Liver (tissue), 9 donors: ENCODE data around the gene MYLK2. TPM values are rescaled to one million over a fixed set of nuclear protein-coding genes. Genes with fewer than 3 reads are reported as not detected.

Experiments used
- DNase-seq: peaks from one replicate; pipeline ENCODE4 v3.0.0-alpha.2; 2017; ENCODE audit warnings: low spot score
- H3K27ac ChIP-seq, 2 donors: one replicate each; pipeline ENCODE4 v1.7.0; 2013; ENCODE audit warnings: inconsistent platforms in 2 of 2, low read length in 2 of 2, control low read depth in 1 of 2, low read depth in 1 of 2, mild to moderate bottlenecking in 1 of 2
- H3K27me3 ChIP-seq, 4 donors: one replicate each; pipeline versions ENCODE4 v1.6.1 to v1.7.0; 2013; ENCODE audit warnings: low read length in 3 of 4, inconsistent platforms in 1 of 4, mild to moderate bottlenecking in 1 of 4, moderate library complexity in 1 of 4; ENCODE audit not compliant: control insufficient read depth in 4 of 4, insufficient read depth in 4 of 4
- H3K36me3 ChIP-seq, 4 donors: one replicate each; pipeline versions ENCODE4 v1.6.1 to v1.7.0; 2013; ENCODE audit warnings: low read length in 3 of 4, mild to moderate bottlenecking in 3 of 4, low read depth in 1 of 4, moderate library complexity in 1 of 4; ENCODE audit not compliant: control insufficient read depth in 4 of 4, insufficient read depth in 3 of 4
- H3K4me1 ChIP-seq, 4 donors: one replicate each; pipeline versions ENCODE4 v1.6.1 to v1.7.0; 2013; ENCODE audit warnings: low read length in 3 of 4, mild to moderate bottlenecking in 3 of 4, moderate library complexity in 1 of 4; ENCODE audit not compliant: control insufficient read depth in 4 of 4, insufficient read depth in 4 of 4
- H3K4me3 ChIP-seq, 3 donors: one replicate each; pipeline versions ENCODE4 v1.6.1 to v1.7.0; 2013; ENCODE audit warnings: low read length in 3 of 3, control low read depth in 1 of 3, low read depth in 1 of 3, mild to moderate bottlenecking in 1 of 3
- H3K9ac ChIP-seq, 2 donors: one replicate each; pipeline ENCODE4 v1.7.0; 2013; ENCODE audit warnings: low read length in 2 of 2, mild to moderate bottlenecking in 2 of 2, moderate library complexity in 2 of 2, control low read depth in 1 of 2, low read depth in 1 of 2
- H3K9me3 ChIP-seq, 4 donors: one replicate each; pipeline versions ENCODE4 v1.6.1 to v1.7.0; 2013; ENCODE audit warnings: low read length in 3 of 4; ENCODE audit not compliant: control insufficient read depth in 4 of 4
- ATF3 ChIP-seq: IDR thresholded peaks from 2 replicates; pipeline ENCODE4 v1.6.1; 2016; ENCODE audit warnings: antibody characterized with exemption
- CTCF ChIP-seq: fragments of 150-350 bp; IDR thresholded peaks from 2 replicates; pipeline ENCODE4 v1.5.1; 2017; ENCODE audit warnings: improper control_type of control experiment, low read depth, low read length; ENCODE audit not compliant: missing input control
- FOXA1 ChIP-seq: IDR thresholded peaks from 2 replicates; pipeline ENCODE4 v1.6.1; 2016; ENCODE audit warnings: antibody characterized with exemption
- FOXA2 ChIP-seq: IDR thresholded peaks from 2 replicates; pipeline ENCODE4 v1.6.1; 2016; ENCODE audit warnings: antibody characterized with exemption
- GABPA ChIP-seq, 2 donors: IDR thresholded peaks in 1 of 2; conservative IDR thresholded peaks in 1 of 2; 2 replicates each; pipeline ENCODE4 v1.6.1; 2016; ENCODE audit warnings: antibody characterized with exemption in 2 of 2, mild to moderate bottlenecking in 1 of 2, moderate library complexity in 1 of 2
- HNF4A ChIP-seq, 2 donors: conservative IDR thresholded peaks; 2 replicates each; pipeline ENCODE4 v1.6.1; 2016; ENCODE audit warnings: antibody characterized with exemption in 2 of 2, mild to moderate bottlenecking in 2 of 2
- HNF4G ChIP-seq: IDR thresholded peaks from 2 replicates; pipeline ENCODE4 v1.6.1; 2016; ENCODE audit warnings: antibody characterized with exemption
- JUND ChIP-seq, 2 donors: IDR thresholded peaks; 2 replicates each; pipeline ENCODE4 v1.6.1; 2016; ENCODE audit warnings: antibody characterized with exemption in 2 of 2
- MAX ChIP-seq: IDR thresholded peaks from 2 replicates; pipeline ENCODE4 v1.6.1; 2016; ENCODE audit warnings: antibody characterized with exemption
- NR2F2 ChIP-seq: IDR thresholded peaks from 2 replicates; pipeline ENCODE4 v1.6.1; 2016; ENCODE audit warnings: antibody characterized with exemption
- RAD21 ChIP-seq, 2 donors: IDR thresholded peaks; 2 replicates each; pipeline ENCODE4 v1.6.1; 2016; ENCODE audit warnings: antibody characterized with exemption in 2 of 2, mild to moderate bottlenecking in 2 of 2
- REST ChIP-seq: IDR thresholded peaks from 2 replicates; pipeline ENCODE4 v1.6.1; 2016; ENCODE audit warnings: antibody characterized with exemption, mild to moderate bottlenecking
- RXRA ChIP-seq, 2 donors: IDR thresholded peaks; 2 replicates each; pipeline ENCODE4 v1.6.1; 2017 to 2018; ENCODE audit warnings: antibody characterized with exemption in 2 of 2, mild to moderate bottlenecking in 1 of 2
- SP1 ChIP-seq: IDR thresholded peaks from 2 replicates; pipeline ENCODE4 v1.6.1; 2018; ENCODE audit warnings: antibody characterized with exemption, mild to moderate bottlenecking
- TAF1 ChIP-seq: conservative IDR thresholded peaks from 2 replicates; pipeline ENCODE4 v1.6.1; 2016; ENCODE audit warnings: antibody characterized with exemption, mild to moderate bottlenecking
- YY1 ChIP-seq: IDR thresholded peaks from 2 replicates; pipeline ENCODE4 v1.6.1; 2016; ENCODE audit warnings: antibody characterized with exemption, mild to moderate bottlenecking
- ZBTB33 ChIP-seq: IDR thresholded peaks from 2 replicates; pipeline ENCODE4 v1.6.1; 2016; ENCODE audit warnings: antibody characterized with exemption
- whole genome bisulfite sequencing: extraction: QIAGEN DNeasy Blood & Tissue Kit; methylation state at CpG from one replicate; pipeline ENCODE4 v1.1.7; 2013; 5-methylcytosine and 5-hydroxymethylcytosine counted together
- polyA plus RNA-seq, 2 donors: library from polyadenylated mRNA; stranded (reverse) in 1 of 2; unstranded in 1 of 2; fragments of 200-250 nt in 1 of 2; fragments of >200 nt in 1 of 2; fragmentation: Nextera tagmentation in 1 of 2; extraction: Ambion mirVana in 1 of 2; gene quantifications; one replicate each; pipeline versions ENCODE4 v1.2.1 to v1.2.3, GENCODE V29; 2013 to 2015
- total RNA-seq, 2 donors: library from RNA; depleted of rRNA; stranded (reverse); fragments of >200 nt; gene quantifications; one replicate each; pipeline ENCODE4 v1.2.3, GENCODE V29; 2014
- donor health status: healthy.
- donor health status: healthy.
- donor health status: healthy.
- donor health status: healthy.
- donor health status: healthy.

MYLK2 gene
- total and polyA plus RNA-seq, 4 donors: 0.08 to 0.19 TPM; not detected in 2

GRCh38 chr20:31823360-31824124 is 4.4 kb downstream of the MYLK2 start (continued):
- TF ChIP-seq CTCF: no peak
- TF ChIP-seq HNF4G: no peak
- no peak for TF ChIP-seq JUND (IDR thresholded peaks at IDR 0.05)

GRCh38 chr20:31824125-31824485 is 4.9 kb downstream of the MYLK2 start:
- no peak for DNase-seq
- no peak overlapping the region for H3K9ac ChIP-seq
- no peak overlapping the region for H3K4me3 ChIP-seq
- no peaks in the 10 kb centered on the region for H3K9me3 ChIP-seq
- no peaks in the 10 kb centered on the region for H3K27me3 ChIP-seq
- H3K36me3 ChIP-seq: no peaks in the 10 kb centered on the region
- H3K4me1 ChIP-seq: peaks cover 0 to 10% (median 2%) of the 10 kb centered on the region in 4 donors
- H3K27ac ChIP-seq: no peak overlapping the region
- no peak for TF ChIP-seq REST
- TF ChIP-seq TAF1: no peak
- TF ChIP-seq FOXA1: no peak
- TF ChIP-seq RXRA (IDR thresholded peaks at IDR 0.05): no peak
- TF ChIP-seq RAD21 (IDR thresholded peaks at IDR 0.05): no peak
- TF ChIP-seq ZBTB33: no peak
- TF ChIP-seq CTCF: no peak
- no peak for TF ChIP-seq FOXA2
- TF ChIP-seq GABPA (IDR thresholded peaks at IDR 0.05 in 1 of 2, conservative IDR thresholded peaks at IDR 0.05 in 1 of 2): no peak
- TF ChIP-seq HNF4G: no peak
- TF ChIP-seq SP1: no peak
- no peak for TF ChIP-seq NR2F2
- no peak for TF ChIP-seq YY1
- TF ChIP-seq MAX: no peak
- TF ChIP-seq HNF4A (conservative IDR thresholded peaks at IDR 0.05): no peak
- TF ChIP-seq ATF3: no peak
- TF ChIP-seq JUND (IDR thresholded peaks at IDR 0.05): no peak
- WGBS: 92% methylated on average over 4 of the region's 4 CpGs
